DOHH2 (cell line): ENCODE measurements around the gene DNMBP.

Experiments
- H3F3A ChIP-seq: fragments of 200-600 bp; sonication (generic), shearing (Covaris generic); 2 replicates; pipeline ENCODE4 v1.6.0; 2016; ENCODE audit warnings: antibody characterized with exemption, mild to moderate bottlenecking; ENCODE audit not compliant: control insufficient read depth, insufficient read depth
- H3K27ac ChIP-seq: fragments of 200-600 bp; sonication (generic); 2 replicates; pipeline ENCODE4 v1.5.1; 2014; ENCODE audit warnings: low read depth, mild to moderate bottlenecking, low read length, moderate library complexity
- H3K27me3 ChIP-seq: fragments of 200-600 bp; sonication (generic); 2 replicates; pipeline ENCODE4 v1.6.1; 2014; ENCODE audit warnings: mild to moderate bottlenecking, low read length, mixed read lengths; ENCODE audit not compliant: control insufficient read depth
- H3K36me3 ChIP-seq: fragments of 200-600 bp; sonication (generic); 2 replicates; pipeline ENCODE4 v1.6.1; 2014; ENCODE audit warnings: mild to moderate bottlenecking, low read length, moderate library complexity, mixed read lengths; ENCODE audit not compliant: control insufficient read depth
- H3K4me1 ChIP-seq: fragments of 200-600 bp; sonication (generic); 2 replicates; pipeline ENCODE4 v1.6.1; 2014; ENCODE audit warnings: mild to moderate bottlenecking, low read length, mixed read lengths; ENCODE audit not compliant: control insufficient read depth
- H3K4me2 ChIP-seq: fragments of 200-600 bp; sonication (generic); 2 replicates; pipeline ENCODE4 v1.6.0; 2014; ENCODE audit warnings: mild to moderate bottlenecking, low read length, moderate library complexity
- H3K4me3 ChIP-seq: fragments of 200-600 bp; sonication (generic); 2 replicates; pipeline ENCODE4 v1.5.1; 2014; ENCODE audit warnings: mild to moderate bottlenecking, low read length, mixed read lengths
- H3K79me2 ChIP-seq: fragments of 200-600 bp; sonication (generic); 2 replicates; pipeline ENCODE4 v1.6.1; 2014; ENCODE audit warnings: mild to moderate bottlenecking, low read length, mixed read lengths; ENCODE audit not compliant: control insufficient read depth
- H3K9me2 ChIP-seq: fragments of 200-600 bp; sonication (generic); replicated peaks from 2 replicates; pipeline ENCODE4 v1.6.1; 2014; ENCODE audit warnings: mild to moderate bottlenecking, low read length, mixed read lengths; ENCODE audit not compliant: control insufficient read depth
- H3K9me3 ChIP-seq: fragments of 200-600 bp; sonication (generic); 2 replicates; pipeline ENCODE4 v1.6.1; 2014; ENCODE audit warnings: antibody characterized with exemption, low read length, mixed read lengths; ENCODE audit not compliant: control insufficient read depth, insufficient read depth
- H4K20me1 ChIP-seq: fragments of 200-600 bp; sonication (generic); 2 replicates; pipeline ENCODE4 v1.6.0; 2014; ENCODE audit warnings: low read depth, mild to moderate bottlenecking, antibody characterized with exemption, low read length, moderate library complexity; ENCODE audit not compliant: control insufficient read depth, insufficient read depth
- EZH2phosphoT487 ChIP-seq: fragments of 200-600 bp; sonication (generic); IDR thresholded peaks from 2 replicates; pipeline ENCODE4 v1.6.1; 2017; ENCODE audit warnings: borderline replicate concordance, mild to moderate bottlenecking, antibody characterized with exemption, low read length, moderate library complexity, mixed read lengths
- TF ChIP-seq, protein P1 (sequence below): fragments of 200-600 bp; sonication (generic); IDR thresholded peaks from one replicate; pipeline ENCODE4 v1.5.1; 2014; ENCODE audit warnings: antibody characterized with exemption, mild to moderate bottlenecking, low read depth, low read length; ENCODE audit not compliant: poor library complexity, severe bottlenecking

Gene DNMBP

DNA sequence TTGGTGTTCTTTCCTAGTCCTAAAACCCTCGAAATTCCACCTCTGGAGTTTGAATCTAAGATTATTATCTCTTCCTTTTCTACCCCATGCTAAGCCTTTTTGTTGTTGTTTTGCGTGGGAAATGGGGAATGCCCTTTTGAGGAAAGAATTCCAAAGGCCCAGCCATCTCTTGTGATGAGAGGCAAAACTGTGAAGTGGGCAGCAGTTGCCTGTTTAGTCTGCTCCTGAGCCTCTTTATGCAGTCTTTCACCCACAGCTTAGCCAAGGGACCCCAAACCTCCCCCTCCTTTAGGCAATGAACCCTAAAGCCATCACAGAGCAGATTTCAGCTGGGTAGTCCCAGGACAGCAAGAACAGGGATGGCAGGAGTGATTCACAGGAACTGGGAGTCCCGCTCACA, 95.5 kb downstream of the DNMBP start:
- H4K20me1 ChIP-seq, result no peaks in the 10 kb centered on the region
- peaks cover 54% of the 10 kb centered on the region for H3K36me3 ChIP-seq
- H3K4me3 ChIP-seq, result no peak overlapping the region

DNA sequence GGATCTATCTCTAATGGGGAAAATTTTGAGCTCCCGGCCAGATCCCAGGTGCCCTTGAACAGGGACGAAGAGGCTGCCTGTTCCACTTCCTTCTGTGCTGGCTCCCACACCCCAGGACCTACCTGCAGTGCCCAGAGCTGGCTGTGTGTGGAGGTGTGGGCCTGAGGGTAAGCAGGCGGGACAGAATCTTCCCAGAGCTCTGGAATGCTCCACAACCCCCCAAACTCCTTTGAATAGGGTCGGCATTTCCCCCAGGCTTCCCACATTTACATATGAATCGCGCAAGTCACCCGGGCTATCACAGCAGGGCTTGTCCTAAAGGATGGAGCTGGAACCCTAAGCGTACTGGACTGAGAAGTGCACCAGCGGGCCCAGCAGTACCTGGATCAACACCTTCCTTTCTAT, 95.9 kb downstream of the DNMBP start:
- Histone ChIP-seq H3K4me3 (no peak overlapping the region), H3K9me2 (no peaks in the 10 kb centered on the region), H3K79me2 (peaks cover 67% of the 10 kb centered on the region), H3K4me2 (no peak overlapping the region), H3K4me1 (no peaks in the 10 kb centered on the region), H3F3A (peaks cover 3% of the 10 kb centered on the region), H3K36me3 (peaks cover 55% of the 10 kb centered on the region), H3K9me3 (no peaks in the 10 kb centered on the region), H3K27ac (no peak overlapping the region), H3K27me3 (no peaks in the 10 kb centered on the region), H4K20me1 (no peaks in the 10 kb centered on the region)
- no peak for TF ChIP-seq EZH2phosphoT487
- TF ChIP-seq, protein P1, sequence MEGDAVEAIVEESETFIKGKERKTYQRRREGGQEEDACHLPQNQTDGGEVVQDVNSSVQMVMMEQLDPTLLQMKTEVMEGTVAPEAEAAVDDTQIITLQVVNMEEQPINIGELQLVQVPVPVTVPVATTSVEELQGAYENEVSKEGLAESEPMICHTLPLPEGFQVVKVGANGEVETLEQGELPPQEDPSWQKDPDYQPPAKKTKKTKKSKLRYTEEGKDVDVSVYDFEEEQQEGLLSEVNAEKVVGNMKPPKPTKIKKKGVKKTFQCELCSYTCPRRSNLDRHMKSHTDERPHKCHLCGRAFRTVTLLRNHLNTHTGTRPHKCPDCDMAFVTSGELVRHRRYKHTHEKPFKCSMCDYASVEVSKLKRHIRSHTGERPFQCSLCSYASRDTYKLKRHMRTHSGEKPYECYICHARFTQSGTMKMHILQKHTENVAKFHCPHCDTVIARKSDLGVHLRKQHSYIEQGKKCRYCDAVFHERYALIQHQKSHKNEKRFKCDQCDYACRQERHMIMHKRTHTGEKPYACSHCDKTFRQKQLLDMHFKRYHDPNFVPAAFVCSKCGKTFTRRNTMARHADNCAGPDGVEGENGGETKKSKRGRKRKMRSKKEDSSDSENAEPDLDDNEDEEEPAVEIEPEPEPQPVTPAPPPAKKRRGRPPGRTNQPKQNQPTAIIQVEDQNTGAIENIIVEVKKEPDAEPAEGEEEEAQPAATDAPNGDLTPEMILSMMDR, result no peak

More for the DNA sequence above, 95.5 kb downstream of the DNMBP start:
- H3K27ac ChIP-seq, result no peak overlapping the region
- H3K27me3 ChIP-seq, result no peaks in the 10 kb centered on the region
- H3K79me2 ChIP-seq, result peaks cover 69% of the 10 kb centered on the region
- no peak for TF ChIP-seq EZH2phosphoT487
- TF ChIP-seq, protein P1, result no peak
- no peak overlapping the region for H3K4me2 ChIP-seq
- H3K9me2 ChIP-seq, result no peaks in the 10 kb centered on the region
- no peaks in the 10 kb centered on the region for H3K9me3 ChIP-seq
- peaks cover 3% of the 10 kb centered on the region for H3F3A ChIP-seq
- H3K4me1 ChIP-seq, result no peaks in the 10 kb centered on the region

DNA sequence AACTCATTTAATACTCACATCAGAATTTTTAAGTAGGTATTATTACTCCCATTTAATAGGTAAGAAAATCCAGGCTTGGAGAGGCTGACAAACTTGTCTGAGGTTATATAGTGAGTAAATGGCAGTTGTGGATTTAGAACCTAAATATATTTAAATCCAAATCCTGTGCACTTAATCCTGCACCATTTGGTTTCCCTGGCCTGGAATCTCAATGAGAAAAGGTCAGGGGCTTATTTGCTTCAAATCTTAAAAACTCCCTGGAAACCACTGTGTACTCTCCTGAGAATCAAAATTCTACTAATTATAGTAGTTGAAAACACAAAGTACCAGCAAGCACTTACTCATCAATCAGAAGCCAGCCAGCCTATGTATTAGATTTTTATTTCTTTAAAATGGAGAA, 97.7 kb downstream of the DNMBP start:
- H3K4me3 ChIP-seq, result no peak overlapping the region
- peaks cover 54% of the 10 kb centered on the region for H3K79me2 ChIP-seq
- no peak for TF ChIP-seq EZH2phosphoT487
- TF ChIP-seq, protein P1, result no peak

DNA sequence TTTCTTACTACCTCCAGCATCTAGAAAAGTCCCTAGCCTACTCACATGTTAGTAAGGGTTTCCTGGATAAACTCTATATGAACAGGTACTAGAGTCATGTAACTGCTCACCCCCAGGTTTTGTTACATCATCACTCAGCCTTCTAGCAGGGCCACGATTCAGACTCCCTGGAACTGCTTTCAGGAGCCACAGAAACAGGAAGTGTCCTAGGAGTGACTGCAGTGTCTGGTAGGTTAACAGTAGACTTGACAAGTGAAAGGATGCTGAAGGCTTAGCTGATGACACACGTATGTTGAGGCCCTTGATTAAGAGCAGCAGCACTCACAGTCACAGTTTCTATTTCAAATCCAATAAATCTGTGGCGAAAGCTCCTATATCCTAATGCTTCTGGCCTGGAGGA, 101.2 kb downstream of the DNMBP start:
- Histone ChIP-seq H3K79me2 (peaks cover 27% of the 10 kb centered on the region), H3K4me2 (no peak overlapping the region), H3K36me3 (peaks cover 75% of the 10 kb centered on the region), H3K9me2 (no peaks in the 10 kb centered on the region), H3K4me1 (no peaks in the 10 kb centered on the region), H3K4me3 (no peak overlapping the region), H3F3A (no peaks in the 10 kb centered on the region; the same call in 1 of the 2 replicates), H3K9me3 (no peaks in the 10 kb centered on the region), H3K27ac (no peak overlapping the region), H4K20me1 (no peaks in the 10 kb centered on the region), H3K27me3 (no peaks in the 10 kb centered on the region)
- TF ChIP-seq EZH2phosphoT487, result no peak
- TF ChIP-seq, protein P1, result no peak

More for the DNA sequence above, 97.7 kb downstream of the DNMBP start:
- H3K36me3 ChIP-seq, result peaks cover 66% of the 10 kb centered on the region
- H3K4me2 ChIP-seq, result no peak overlapping the region
- no peaks in the 10 kb centered on the region for H3K9me2 ChIP-seq
- no peaks in the 10 kb centered on the region for H3K9me3 ChIP-seq
- no peaks in the 10 kb centered on the region for H3K27me3 ChIP-seq
- H4K20me1 ChIP-seq, result no peaks in the 10 kb centered on the region
- H3F3A ChIP-seq, result no peaks in the 10 kb centered on the region; the same call in 1 of the 2 replicates
- no peaks in the 10 kb centered on the region for H3K4me1 ChIP-seq
- no peak overlapping the region for H3K27ac ChIP-seq
